ENCODE results near the gene RFX1. TPM values are rescaled to one million over a fixed set of nuclear protein-coding genes. Genes with fewer than 3 reads are reported as not detected.

The RFX1 gene
- total and polyA plus RNA-seq, 2 of the 13 experiments (the other 11 are each of a cell fraction or from before 2014, with no cell fraction given), result 1.1 to 1.3 TPM

DNA sequence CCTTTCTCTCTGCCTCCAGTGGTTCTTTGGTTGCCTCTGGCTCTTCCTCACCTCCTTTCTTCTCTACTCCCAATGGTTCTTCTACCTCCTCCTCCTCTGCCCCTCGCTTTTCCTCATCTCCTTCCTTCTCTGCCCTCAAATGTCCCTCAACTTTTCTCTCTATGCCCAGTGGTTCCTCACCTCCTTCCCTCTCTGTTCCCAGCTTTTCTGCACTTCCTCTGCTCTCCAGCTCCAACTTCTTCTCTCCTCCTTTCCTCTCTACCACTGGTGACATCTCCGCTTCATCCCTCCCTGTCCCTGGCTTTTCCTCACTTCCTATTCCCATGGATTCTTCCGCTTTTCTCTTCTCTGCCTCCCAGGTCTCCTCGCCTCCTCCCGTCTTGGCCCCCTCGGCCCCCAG, 48.0 kb upstream of the RFX1 start:
- no peak overlapping the region for H3K9ac ChIP-seq (ENCODE audit: insufficient read depth, low read depth, low read length)
- TF ChIP-seq ZNF530 (CRISPR knock-in tag; IDR thresholded peaks at IDR 0.05; ENCODE audit: low read depth) (no peak), TAF15 (IDR thresholded peaks at IDR 0.05; ENCODE audit: low read depth, low read length, poor library complexity, severe bottlenecking) (no peak), SCMH1 (CRISPR knock-in tag; IDR thresholded peaks at IDR 0.05; ENCODE audit: borderline replicate concordance) (no peak), BCL6 (CRISPR knock-in tag; IDR thresholded peaks at IDR 0.05) (no peak), AHR (CRISPR knock-in tag; IDR thresholded peaks at IDR 0.05) (no peak), SMYD3 (CRISPR knock-in tag; IDR thresholded peaks at IDR 0.05) (no peak), POGZ (CRISPR knock-in tag; IDR thresholded peaks at IDR 0.05) (no peak), SIN3A (IDR thresholded peaks at IDR 0.05; ENCODE audit: borderline replicate concordance, low read depth, low read length) (no peak), ZNF337 (CRISPR knock-in tag; IDR thresholded peaks at IDR 0.05; ENCODE audit: borderline replicate concordance, low read depth) (no peak), ISL2 (CRISPR knock-in tag; IDR thresholded peaks at IDR 0.05) (no peak), AKAP8 (CRISPR knock-in tag; IDR thresholded peaks at IDR 0.05) (no peak)
- TF ChIP-seq, protein P1, sequence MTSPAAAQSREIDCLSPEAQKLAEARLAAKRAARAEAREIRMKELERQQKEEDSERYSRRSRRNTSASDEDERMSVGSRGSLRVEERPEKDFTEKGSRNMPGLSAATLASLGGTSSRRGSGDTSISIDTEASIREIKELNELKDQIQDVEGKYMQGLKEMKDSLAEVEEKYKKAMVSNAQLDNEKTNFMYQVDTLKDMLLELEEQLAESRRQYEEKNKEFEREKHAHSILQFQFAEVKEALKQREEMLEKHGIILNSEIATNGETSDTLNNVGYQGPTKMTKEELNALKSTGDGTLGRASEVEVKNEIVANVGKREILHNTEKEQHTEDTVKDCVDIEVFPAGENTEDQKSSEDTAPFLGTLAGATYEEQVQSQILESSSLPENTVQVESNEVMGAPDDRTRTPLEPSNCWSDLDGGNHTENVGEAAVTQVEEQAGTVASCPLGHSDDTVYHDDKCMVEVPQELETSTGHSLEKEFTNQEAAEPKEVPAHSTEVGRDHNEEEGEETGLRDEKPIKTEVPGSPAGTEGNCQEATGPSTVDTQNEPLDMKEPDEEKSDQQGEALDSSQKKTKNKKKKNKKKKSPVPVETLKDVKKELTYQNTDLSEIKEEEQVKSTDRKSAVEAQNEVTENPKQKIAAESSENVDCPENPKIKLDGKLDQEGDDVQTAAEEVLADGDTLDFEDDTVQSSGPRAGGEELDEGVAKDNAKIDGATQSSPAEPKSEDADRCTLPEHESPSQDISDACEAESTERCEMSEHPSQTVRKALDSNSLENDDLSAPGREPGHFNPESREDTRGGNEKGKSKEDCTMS (CRISPR knock-in tag; conservative IDR thresholded peaks at IDR 0.05), result no peak
- TF ChIP-seq, protein P2, sequence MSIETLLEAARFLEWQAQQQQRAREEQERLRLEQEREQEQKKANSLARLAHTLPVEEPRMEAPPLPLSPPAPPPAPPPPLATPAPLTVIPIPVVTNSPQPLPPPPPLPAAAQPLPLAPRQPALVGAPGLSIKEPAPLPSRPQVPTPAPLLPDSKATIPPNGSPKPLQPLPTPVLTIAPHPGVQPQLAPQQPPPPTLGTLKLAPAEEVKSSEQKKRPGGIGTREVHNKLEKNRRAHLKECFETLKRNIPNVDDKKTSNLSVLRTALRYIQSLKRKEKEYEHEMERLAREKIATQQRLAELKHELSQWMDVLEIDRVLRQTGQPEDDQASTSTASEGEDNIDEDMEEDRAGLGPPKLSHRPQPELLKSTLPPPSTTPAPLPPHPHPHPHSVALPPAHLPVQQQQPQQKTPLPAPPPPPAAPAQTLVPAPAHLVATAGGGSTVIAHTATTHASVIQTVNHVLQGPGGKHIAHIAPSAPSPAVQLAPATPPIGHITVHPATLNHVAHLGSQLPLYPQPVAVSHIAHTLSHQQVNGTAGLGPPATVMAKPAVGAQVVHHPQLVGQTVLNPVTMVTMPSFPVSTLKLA (IDR thresholded peaks at IDR 0.05), result no peak
- TF ChIP-seq, protein P3, sequence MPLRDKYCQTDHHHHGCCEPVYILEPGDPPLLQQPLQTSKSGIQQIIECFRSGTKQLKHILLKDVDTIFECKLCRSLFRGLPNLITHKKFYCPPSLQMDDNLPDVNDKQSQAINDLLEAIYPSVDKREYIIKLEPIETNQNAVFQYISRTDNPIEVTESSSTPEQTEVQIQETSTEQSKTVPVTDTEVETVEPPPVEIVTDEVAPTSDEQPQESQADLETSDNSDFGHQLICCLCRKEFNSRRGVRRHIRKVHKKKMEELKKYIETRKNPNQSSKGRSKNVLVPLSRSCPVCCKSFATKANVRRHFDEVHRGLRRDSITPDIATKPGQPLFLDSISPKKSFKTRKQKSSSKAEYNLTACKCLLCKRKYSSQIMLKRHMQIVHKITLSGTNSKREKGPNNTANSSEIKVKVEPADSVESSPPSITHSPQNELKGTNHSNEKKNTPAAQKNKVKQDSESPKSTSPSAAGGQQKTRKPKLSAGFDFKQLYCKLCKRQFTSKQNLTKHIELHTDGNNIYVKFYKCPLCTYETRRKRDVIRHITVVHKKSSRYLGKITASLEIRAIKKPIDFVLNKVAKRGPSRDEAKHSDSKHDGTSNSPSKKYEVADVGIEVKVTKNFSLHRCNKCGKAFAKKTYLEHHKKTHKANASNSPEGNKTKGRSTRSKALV (CRISPR knock-in tag; IDR thresholded peaks at IDR 0.05), result no peak
- TF ChIP-seq, protein P4, sequence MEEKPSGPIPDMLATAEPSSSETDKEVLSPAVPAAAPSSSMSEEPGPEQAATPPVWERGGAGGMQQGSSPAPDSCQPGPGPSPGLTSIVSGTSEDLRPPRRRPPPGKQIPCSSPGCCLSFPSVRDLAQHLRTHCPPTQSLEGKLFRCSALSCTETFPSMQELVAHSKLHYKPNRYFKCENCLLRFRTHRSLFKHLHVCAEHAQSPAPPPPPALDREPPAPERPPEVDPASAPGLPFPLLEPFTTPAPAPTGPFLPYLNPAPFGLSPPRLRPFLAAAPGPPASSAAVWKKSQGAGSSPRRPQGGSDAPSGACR (CRISPR knock-in tag; IDR thresholded peaks at IDR 0.05), result no peak
- TF ChIP-seq, protein P5, sequence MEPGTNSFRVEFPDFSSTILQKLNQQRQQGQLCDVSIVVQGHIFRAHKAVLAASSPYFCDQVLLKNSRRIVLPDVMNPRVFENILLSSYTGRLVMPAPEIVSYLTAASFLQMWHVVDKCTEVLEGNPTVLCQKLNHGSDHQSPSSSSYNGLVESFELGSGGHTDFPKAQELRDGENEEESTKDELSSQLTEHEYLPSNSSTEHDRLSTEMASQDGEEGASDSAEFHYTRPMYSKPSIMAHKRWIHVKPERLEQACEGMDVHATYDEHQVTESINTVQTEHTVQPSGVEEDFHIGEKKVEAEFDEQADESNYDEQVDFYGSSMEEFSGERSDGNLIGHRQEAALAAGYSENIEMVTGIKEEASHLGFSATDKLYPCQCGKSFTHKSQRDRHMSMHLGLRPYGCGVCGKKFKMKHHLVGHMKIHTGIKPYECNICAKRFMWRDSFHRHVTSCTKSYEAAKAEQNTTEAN (CRISPR knock-in tag; conservative IDR thresholded peaks at IDR 0.05), result no peak
- in situ Hi-C loops (cut with HindIII; ENCODE audit: extremely low pct_ligation_motif_present, low pct_unique_long_range_greater_than_20kb), result loop anchor here (25.0 kb wide), 1 partner anchor 292 kb away; the partner anchor contains the start of genes C19orf53 and MRI1
- no peak for ATAC-seq
- WGBS (ENCODE audit: low lambda C conversion rate), result 51% methylated on average over 6 of the region's 6 CpGs
- no peak overlapping the region for H2AFZ ChIP-seq (ENCODE audit: low read length)
- intact Hi-C loops (cut with micrococcal nuclease; ENCODE audit: unreplicated experiment), result no loop called here
- H3K27ac ChIP-seq (ENCODE audit: extremely low read length, insufficient read depth, low read length), result no peak overlapping the region
- peaks cover 5% of the 10 kb centered on the region; the same call in 1 of the 2 replicates for H3K4me1 ChIP-seq (ENCODE audit: insufficient read depth, low read length)
- ChIA-PET CTCF (ENCODE audit: low intra/inter-chr PET ratio, low total read pairs) (no interaction called here), POLR2A (interaction anchor here (1.3 kb wide), 1 partner anchor 18 kb away, joined by 5 read pairs; the partner anchor contains the start of gene MISP3)
- H3K36me3 ChIP-seq (replicated peaks in 1 of 2; ENCODE audit: control insufficient read depth in 1 of 2, insufficient read depth in 2 of 2, low read length in 2 of 2), result no peaks in the 10 kb centered on the region
- DNase-seq (ENCODE audit: low spot score), result no peak
- no peaks in the 10 kb centered on the region for H4K20me1 ChIP-seq (ENCODE audit: insufficient read depth, low read length)
- FAIRE-seq, result no peak
- H3K79me2 ChIP-seq (ENCODE audit: insufficient read depth, low read length), result no peaks in the 10 kb centered on the region
- H3K4me3 ChIP-seq (replicated peaks in 1 of 3; ENCODE audit: insufficient read depth in 1 of 3, low read depth in 2 of 3, low read length in 3 of 3), result no peak overlapping the region
- no peak overlapping the region for H3K4me2 ChIP-seq (ENCODE audit: low read depth, low read length)
- H3K9me3 ChIP-seq (ENCODE audit: low read length), result no peaks in the 10 kb centered on the region
- no TSS peak for BruUV-seq (replicated peaks)
- no peaks in the 10 kb centered on the region for H3K27me3 ChIP-seq (ENCODE audit: control insufficient read depth in 1 of 2, insufficient read depth in 2 of 2, low read length in 2 of 2)
